Activated CD4-positive, alpha-beta T cell treated with anti-CD3 and anti-CD28 coated beads, Interleukin-2, amount 50 U/mL, for 1 hour (primary cell): Measurements from ENCODE around the gene SERPINA3.
"Not testable (repeated sequence)": the region's sequence is repeated elsewhere in the genome, so short reads cannot be mapped to it uniquely, and the experiment has no call there.

Experiments used
- DNase-seq: peaks from one replicate; pipeline ENCODE4 v3.0.0-alpha.2; 2020

The SERPINA3 gene

DNA sequence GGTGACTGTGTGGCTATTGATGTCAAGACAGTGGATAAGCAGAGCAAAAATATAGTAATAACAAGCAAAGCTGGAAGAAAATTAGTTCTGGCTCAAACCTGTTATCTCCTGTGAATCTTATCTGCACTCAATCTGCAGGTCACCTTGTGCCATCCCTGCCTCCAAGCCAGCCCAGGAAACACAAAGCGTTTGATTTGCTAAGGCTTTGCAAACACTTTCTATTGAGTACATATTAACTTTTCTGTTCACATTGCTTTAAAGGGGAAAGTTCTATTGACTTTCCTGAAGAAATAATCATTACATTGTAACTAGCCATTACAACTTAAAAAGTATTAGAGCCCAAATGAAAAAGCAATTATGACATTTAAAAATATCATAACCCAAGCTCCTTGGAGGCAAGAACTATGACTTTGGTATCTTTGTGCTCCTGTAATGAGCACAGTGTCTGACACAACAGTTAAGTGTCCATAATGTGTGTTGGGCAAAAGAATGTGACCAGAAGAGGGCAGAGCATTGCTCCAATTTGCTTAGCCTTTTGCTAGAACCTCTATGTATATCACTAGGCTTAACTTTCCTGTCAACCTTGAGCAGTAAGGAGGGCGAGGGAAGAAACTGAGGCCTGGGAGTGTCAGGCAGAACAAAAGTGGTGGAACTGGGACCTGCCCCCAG is 24.7 kb downstream of the SERPINA3 start:
- DNase-seq = no peak

DNA sequence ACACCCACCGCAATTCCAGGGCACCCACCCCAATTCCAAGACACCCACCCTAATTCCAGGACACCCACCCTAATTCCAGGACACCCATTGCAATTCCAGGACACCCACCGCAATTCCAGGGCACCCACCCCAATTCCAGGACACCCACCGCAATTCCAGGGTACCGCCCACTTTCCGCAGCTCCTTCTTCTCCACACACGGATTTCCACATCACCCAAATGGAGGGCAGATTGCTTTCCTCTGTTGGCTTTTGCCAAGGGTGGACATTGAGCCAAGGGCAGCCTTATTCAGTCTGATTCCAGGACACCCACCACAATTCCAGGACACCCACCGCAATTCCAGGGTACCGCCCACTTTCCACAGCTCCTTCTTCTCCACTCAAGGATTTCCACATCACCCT is 25.6 kb downstream of the SERPINA3 start:
- not testable (repeated sequence) for DNase-seq

- no peak for DNase-seq
Measured at GRCh38 chr14:94638339-94638738, 26.1 kb downstream of the SERPINA3 start.

DNA sequence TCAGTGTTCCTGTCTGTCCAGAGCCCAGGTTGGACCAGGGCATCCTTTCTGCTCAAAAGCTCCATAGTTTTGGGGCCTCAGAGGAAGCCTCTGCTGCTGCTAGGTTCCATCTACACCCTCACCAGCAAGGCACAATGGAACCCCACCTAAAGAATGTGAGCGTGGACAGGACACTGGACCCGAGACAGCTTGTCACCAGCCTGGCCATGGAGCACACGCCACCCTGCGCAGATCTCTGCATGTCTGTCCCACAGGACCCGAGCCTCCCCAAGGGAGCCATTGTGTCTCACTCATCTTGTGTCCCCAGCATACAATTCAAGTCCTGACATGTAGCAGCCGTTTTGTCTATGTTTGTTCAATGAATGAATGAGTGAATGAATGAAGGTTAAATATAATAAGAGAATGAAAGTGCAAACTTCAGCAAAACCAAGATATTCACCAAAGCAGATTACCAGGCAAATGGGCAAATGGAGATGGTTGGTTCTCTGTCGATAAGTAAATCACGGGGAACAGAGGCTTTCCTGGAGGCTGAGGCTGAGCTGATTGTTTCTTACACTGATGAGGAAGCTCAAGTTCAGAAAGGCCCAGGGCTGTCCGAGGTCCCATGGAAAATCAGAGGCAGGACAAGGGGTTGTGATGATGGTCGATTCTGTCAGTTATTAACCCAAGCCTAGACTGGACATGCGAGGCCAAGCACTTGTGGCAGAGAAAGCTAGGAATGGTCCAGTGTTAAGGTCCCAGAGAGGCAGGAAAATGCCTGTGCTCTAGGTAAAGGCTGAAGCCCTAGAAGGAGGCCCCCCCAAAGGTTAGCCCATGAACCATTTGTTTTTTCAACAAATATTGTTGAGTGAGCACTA is 27.0 kb downstream of the SERPINA3 start:
- DNase-seq = no peak

DNA sequence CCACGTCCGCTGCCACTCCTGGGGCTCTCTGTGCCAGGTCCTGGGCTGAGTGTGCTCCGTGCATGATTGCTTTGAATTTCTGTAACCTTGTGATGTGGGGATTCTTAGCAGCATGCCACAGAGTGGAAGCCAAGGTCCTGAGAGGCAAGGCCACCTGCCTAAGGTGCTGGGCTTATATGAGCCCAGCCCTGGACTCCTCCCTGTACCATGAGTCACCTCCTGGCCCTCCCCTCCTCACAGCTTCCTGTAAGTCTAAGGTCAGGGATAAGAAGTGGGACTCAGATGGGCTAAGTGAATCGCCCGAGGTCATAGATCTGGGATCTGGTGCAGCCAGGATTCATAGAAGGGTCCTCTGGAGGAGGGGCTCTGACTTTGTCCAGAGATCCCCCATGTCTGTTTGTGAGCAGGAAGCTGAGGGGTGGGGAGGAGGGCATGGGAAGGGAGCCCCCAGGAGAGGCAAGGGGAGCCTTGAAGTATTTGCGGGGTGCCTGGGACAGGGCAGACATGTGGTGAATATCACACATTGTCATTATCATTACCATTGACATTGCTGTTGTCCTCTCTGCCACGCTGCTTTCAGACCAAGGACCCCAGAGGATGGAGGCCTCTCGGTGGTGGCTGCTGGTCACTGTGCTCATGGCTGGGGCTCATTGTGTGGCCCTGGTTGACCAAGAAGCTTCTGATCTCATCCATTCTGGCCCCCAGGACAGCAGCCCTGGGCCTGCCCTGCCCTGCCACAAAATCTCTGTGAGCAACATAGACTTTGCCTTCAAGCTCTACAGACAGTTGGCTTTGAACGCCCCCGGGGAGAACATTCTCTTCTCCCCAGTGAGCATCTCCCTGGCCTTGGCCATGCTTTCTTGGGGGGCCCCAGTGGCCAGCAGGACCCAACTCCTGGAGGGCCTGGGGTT is 28.8 kb downstream of the SERPINA3 start:
- DNase-seq = no peak

DNA sequence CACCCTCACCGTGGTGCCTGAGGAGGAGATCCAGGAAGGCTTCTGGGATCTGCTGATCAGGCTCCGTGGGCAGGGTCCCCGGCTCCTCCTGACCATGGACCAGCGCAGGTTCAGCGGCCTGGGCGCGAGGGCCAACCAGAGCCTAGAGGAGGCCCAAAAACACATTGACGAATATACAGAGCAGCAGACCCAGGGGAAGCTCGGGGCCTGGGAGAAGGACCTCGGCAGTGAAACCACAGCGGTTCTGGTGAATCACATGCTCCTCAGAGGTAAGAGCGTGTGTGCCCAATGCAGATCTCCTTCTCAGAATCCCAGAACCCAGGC is 29.4 kb downstream of the SERPINA3 start:
- DNase-seq = no peak

DNA sequence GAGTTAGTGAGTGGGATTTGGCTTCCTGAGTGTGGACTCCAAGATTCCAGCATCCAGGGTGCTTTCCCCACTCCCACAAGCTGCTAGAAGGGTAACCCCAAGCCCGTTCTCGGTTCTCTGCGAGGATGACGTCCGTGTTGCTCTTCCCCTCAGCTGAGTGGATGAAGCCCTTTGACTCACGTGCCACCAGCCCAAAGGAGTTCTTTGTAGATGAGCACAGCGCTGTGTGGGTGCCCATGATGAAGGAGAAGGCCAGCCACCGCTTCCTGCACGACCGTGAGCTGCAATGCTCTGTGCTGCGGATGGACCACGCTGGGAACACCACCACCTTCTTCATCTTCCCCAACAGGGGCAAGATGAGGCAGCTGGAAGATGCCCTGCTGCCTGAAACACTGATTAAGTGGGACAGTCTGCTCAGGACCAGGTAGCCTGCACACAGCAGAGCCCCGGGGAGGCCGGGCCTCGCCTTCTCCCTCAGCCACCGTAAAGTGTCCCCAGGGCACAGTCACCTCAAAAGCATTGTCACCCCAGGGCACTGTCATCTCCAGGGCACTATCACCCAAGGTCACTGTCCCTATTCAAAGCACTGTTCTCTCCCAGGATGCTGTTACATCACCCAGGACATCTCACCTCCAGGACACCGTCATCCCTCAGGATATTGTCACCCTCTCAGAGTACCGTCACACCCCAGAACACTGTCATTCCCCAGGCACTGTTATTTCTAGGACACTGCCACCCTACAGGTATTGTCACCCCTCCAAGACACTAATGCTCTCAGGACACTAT is 31.3 kb downstream of the SERPINA3 start:
- no peak for DNase-seq

- no peak for DNase-seq
Measured at GRCh38 chr14:94644102-94644535, 31.9 kb downstream of the SERPINA3 start.

DNA sequence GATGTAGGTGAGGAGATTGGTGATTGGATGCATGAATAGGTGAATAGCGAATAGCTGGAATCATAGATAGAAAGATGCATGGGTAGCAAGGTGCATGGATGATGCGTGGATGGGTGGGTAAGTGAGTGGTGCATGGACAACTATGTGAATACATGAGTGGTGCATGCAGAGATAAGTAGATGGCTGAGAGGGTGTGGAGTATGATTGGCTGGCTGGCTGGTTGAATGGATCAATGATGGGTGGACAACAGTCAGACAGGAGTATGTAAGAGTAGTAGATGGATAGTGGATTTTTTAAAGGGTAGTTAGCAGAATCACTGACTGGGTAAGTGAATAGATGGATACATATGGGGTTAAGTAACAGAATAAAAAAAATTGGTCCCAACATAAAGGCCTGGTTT is 33.9 kb downstream of the SERPINA3 start:
- DNase-seq = no peak

- no peak for DNase-seq
Measured at GRCh38 chr14:94646481-94646880, 34.3 kb downstream of the SERPINA3 start.

DNA sequence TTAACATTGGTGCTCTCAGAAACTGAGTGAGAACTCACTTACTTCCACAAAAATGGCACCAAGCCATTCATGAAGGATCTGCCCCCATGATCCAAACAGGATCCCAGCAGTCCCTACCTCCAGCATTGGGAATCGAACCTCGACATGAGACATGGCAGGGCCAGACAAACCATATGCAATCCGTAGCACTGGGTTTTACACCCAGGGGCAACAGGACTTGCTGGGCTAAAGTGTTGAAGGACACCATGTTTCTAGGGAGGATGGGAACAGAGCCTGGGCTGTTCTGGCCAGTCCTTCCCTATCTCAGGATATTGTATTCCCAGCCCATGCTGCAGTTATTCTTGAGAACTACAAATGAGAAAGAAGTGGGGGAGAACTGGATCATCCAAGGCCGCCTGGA is 36.6 kb downstream of the SERPINA3 start:
- DNase-seq = no peak

GRCh38 chr14:94649543-94650443 is 37.6 kb downstream of the SERPINA3 start:
- no peak for DNase-seq

DNA sequence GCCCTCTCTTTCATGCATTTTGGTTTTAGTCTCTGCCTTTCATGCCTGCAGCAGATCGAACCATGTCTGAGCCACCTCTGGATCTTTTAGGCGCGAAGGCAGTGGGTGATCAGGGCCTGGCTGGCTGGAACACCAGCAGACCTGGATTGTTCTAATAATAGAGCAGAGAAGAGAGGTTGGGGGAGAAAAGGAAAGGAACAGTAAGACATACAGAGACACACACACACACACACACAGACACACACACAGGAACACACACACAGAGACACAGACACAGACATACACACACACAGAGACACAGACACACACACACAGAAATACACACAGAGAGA is 38.2 kb downstream of the SERPINA3 start:
- no peak for DNase-seq

DNA sequence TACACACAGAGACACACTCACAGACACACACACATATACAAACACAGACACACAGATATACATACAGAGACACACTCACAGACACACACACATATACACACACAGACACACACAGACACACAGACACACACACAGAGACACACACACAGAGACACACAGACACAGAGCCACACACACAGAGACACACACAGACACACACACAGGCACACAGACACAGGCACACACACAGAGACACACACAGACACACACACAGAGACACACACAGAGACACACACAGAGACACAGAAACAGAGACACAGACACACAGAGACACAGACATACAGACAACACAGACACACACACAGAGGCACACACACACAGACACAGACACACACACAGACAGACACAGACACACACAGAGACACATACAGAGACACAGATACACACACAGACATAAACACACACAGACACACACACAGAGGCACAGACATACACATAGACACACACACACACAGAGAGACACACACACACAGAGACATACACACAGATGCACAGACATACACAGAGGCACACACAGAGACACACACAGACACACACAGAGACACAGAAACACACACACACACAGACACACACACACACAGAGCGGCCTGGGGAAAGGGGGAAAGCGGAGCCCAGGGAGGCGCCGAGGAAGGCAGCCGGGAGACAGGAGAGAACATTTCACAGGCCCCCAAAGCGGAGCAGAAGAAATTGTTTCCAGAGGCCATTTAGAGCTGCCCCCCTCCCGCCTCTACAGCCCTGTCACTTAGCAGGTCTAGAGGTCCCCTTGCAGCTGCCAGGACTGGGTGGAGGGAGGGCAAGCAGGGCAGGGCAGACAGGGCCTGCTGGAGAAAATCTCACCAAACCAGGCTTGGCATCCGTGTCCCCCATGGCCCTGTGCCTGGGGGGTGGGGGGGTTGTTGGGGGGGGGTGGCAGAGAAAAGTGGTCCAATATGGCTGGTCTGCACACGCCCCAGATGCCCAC is 38.9 kb downstream of the SERPINA3 start:
- DNase-seq = no peak

DNA sequence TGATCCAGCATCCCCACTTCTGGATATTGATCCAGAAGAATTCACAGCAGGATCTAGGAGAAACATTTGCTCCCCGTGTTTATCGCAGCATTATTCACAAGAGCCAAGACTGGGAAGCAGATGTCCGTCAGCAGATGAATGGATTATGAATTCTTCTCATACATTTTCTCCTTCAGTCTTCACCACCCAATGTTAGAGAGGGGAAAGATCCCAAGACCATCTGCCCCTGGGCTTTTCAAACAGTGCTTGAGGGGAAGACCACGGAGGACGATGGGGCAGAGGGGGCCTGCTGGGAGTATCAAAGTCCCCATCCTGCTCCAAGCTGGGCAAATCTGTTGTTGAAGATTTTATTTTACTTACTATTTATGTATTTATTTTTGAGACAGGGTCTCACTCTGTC is 41.1 kb downstream of the SERPINA3 start:
- no peak for DNase-seq

DNA sequence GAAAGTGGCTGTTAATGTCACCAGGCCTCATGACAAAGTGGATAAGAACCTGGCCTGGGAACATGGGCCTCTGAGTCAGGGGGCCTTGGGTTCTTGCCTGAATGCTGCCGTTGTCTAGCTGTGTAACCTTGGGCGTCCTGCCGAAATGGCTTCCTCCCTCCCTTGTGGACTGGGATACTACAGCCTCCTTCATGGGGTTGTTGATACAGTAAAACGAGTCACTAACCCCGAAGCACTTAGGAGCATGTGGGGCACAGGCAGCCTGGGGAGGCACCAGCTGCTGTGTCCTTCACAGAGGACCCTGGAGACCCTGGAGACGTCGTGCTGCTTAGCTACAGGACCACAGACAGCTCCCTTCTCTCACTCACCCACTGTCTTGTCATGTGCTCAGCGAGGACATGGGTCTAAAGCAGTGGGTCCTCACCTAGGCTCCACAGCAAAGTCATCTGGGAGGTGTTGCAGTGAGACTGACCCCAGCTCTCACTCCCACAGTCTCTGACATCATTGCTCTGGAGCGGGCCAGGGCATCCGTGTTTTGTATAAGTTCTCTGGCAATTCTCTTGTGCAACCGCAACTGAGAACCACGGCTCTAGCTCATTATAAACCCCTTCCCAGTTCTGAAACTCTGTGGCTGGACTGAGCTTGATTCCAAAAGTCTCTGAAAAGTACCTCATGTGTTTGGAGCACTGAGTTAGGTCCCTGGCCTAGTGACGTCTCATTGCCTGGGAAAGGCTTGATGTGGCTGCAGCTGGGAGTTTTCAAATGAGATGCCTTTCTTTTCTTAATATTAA is 42.1 kb downstream of the SERPINA3 start:
- no peak for DNase-seq

DNA sequence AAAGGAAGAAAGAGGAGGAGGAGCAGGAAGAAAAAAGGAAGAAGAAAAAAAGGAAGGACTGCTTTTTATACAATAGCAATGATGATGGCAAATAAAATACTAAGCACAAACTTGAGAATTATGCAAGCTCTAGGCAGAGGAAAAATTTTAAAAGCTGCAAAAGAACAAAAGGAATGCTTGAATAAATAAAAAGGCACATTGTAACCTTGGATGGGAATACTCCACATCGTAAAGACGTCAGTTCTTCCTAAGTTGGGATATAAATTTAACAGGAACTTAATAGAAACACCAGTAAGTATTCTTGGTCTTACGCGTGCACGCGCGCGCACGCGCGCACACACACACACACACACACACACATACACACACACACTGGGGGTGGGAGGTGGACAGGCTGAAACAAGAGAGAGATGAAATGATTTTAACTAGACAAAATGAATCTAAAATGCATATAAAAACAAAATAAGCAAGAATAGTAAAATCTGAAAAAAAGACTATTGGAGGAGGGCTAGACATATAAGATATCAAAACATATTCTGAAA is 43.0 kb downstream of the SERPINA3 start:
- DNase-seq = no peak

- DNase-seq = no peak
Measured at GRCh38 chr14:94656043-94656442, 43.9 kb downstream of the SERPINA3 start.

DNA sequence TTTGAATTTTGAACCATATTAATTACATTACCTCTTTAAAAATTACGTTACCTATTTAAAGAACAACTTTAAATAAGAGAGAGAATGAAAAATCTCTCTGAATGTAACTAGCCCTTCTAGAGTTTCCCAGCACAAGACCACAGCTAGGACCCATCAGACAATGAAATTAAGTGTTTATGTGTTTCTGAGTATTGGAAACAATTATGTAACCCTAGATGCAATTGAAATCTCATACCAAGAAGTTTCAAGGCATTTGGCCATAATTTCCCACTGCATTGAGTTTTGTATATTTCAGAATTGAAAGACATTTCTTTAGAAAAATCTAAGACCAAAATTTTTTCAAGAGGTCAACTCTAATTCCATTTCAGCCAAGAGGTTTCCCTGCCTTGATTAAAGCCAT is 47.1 kb downstream of the SERPINA3 start:
- no peak for DNase-seq
